Occipital lobe (tissue), 2 donors: ENCODE results near the gene BBX. TPM values are rescaled to one million over a fixed set of nuclear protein-coding genes. Genes with fewer than 3 reads are reported as not detected.
"Not testable (repeated sequence)": the region's sequence is repeated elsewhere in the genome, so short reads cannot be mapped to it uniquely, and the experiment has no call there.

Experiments
- DNase-seq: peaks from one replicate; lab custom pipeline; 2025; lab: John Stamatoyannopoulos, UW
- total RNA-seq: library from RNA; depleted of rRNA; stranded (reverse); fragments of >200 nt; gene quantifications from one replicate; pipeline ENCODE4 v1.2.3, GENCODE V29; 2014

BBX gene
- total RNA-seq, 1 donor from 2014 or later: 33.1 TPM

DNA sequence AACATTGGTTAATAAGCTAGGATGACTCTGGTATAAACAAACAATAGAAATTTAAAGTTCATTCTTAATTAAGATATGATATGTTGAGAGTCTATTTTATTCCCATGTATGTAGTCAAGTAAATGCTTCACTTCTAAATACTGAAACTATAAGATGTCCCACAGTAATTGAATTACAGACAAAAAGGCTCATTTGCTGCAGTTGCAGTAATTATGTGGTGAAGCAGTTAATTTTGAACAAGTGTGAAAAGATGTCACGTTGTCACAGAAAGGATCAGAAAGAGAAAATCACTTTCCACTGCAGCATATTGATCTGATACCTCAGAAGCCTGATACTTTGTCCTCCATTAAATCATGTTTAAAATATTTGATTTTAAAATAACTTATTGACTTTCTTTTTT lies 159.8 kb downstream of the BBX start:
- no peak for DNase-seq

- no peak for DNase-seq
Observed at GRCh38 chr3:107683447-107683846, 160.7 kb downstream of the BBX start.

DNA sequence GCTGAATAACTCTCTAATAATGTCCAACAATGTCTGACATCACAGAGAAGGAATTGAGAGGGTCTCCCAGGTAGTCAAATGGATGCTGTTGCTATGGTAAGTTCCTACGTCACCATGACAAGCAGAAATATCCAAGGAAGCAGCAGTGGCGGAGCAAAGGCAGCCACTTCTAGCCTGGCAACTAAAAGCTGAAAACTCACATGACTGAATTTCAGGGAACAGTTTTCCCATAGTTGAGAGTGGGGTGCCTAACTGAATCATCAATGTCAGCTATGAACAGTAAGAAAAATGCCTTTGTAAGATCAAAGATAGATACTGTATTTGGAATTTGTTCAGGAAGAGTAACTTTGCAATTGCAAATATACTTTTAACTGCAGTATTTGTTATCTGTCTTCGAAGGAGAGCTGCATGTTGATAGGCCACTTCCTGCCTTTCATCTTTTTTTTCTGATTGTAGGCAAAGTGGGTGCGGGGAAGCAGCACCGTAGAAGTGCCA lies 161.7 kb downstream of the BBX start:
- no peak for DNase-seq

- DNase-seq: no peak
Observed at GRCh38 chr3:107685383-107685782, 162.6 kb downstream of the BBX start.

DNA sequence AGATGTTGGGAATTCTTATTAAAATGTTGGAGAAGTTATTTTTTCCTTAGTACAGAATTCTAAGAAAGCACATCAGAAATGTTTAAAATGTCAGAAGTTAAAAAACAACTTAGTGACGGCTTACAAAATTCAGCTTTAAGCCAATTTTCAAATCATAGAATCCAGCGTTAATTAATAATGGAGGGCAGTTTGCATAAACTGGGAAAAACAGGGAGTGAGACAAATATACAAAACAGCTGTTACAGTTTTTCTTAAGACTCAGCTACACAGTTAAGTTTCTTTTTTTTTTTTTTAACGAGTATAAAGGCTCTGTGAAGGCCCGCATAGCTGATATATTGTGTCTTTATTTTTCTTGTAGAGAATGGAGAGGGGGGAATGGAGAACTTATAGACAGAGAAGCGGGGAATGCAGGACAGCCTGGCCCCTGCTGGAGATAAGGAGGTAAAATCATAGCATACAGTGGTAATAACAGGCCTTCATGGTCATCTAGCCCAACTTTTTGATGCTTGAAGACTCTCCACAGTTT lies 164.4 kb downstream of the BBX start:
- no peak for DNase-seq

DNA sequence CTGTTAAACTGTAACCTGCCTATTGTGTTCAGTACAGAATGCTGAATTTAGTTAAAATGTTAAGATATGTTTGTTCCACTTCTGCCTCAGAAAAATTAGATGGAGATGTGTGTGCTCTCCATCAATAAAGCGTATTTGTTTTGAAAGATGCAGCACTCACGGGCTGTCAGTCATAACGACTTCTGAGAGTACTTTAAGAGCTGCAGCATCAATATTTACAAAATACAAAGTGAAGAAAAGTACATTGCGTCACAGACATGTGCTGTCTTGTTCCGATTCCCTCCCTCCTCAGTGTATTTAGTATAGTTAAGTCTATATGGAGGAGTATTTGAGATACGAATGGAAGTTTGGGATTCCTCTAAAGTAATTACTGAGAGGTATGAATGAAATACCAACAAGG lies 166.6 kb downstream of the BBX start:
- DNase-seq: no peak

GRCh38 chr3:107690522-107691138 lies 167.9 kb downstream of the BBX start:
- DNase-seq: no peak

DNA sequence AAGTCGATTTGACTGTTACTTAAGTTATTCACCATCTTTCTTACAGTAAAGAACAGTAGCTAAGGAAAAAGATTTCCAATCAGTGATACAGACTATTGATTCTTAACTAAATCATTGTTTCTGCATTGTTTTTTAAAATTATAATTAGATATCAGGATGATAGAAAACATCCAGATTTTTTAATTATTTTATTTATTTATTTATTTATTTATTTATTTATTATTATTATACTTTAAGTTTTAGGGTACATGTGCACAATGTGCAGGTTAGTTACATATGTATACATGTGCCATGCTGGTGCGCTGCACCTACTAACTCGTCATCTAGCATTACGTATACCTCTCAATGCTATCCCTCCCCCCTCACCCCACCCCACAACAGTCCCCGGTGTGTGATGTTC lies 169.2 kb downstream of the BBX start:
- DNase-seq: not testable (repeated sequence)

DNA sequence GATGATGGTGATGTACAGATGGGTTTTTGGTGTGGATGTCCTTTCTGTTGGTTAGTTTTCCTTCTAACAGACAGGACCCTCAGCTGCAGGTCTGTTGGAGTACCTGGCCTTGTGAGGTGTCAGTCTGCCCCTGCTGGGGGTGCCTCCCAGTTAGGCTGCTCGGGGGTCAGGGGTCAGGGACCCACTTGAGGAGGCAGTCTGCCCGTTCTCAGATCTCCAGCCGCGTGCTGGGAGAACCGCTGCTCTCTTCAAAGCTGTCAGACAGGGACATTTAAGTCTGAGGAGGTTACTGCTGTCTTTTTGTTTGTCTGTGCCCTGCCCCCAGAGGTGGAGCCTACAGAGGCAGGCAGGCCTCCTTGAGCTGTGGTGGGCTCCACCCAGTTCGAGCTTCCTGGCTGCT lies 174.6 kb downstream of the BBX start:
- DNase-seq: not testable (repeated sequence)

DNA sequence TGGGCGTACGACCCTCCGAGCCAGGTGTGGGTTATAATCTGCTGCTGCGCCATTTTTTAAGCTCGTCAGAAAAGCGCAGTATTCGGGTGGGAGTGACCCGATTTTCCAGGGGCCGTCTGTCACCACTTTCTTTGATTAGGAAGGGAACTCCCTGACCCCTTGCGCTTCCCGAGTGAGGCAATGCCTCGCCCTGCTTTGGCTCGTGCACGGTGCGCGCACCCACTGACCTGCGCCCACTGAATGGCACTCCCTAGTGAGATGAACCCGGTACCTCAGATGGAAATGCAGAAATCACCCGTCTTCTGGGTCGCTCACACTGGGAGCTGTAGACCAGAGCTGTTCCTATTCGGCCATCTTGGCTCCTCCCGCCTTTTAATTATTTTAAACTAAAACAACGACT lies 175.1 kb downstream of the BBX start:
- not testable (repeated sequence) for DNase-seq

GRCh38 chr3:107699682-107700081 lies 176.9 kb downstream of the BBX start:
- DNase-seq: no peak

- DNase-seq: no peak
Observed at GRCh38 chr3:107701299-107701698, 178.5 kb downstream of the BBX start.

DNA sequence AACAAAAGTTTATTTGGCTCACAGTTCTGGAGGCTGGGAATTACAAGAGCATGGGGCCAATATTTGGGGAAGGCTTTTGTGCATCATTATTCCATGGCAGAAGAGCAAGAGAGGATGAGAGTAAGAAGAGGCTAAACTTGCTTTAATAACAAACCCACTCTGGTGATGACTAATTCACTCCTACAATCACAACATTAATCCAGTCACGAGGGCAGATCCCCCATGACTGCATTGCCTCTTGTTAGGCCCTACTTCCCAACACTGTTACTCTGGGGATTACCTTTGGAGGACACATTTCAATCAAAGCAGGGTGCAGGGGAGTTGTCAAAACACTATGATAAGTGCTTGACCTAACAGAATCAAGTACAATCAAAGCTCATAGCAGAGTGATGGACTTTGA lies 181.7 kb downstream of the BBX start:
- DNase-seq: no peak

GRCh38 chr3:107705046-107705445 lies 182.3 kb downstream of the BBX start:
- no peak for DNase-seq

GRCh38 chr3:107710851-107711250 lies 188.1 kb downstream of the BBX start:
- DNase-seq: no peak

DNA sequence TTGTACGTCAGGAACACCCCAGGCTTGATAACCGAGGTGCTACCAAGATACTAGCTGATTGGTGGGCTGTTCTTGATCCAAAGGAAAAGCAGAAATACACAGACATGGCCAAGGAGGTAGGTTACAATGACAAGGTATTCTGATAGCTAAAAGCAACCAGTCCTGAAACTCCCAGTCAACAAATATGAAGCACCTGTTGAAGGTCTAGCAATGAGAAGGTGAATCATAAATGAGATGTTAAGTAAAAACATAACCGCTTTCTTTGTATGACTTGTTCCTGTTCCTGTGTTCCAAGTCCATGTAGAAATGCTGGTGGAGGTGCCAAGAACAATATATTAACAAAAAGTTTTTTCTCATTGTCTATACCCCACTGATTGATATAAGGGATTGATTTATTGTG lies 194.0 kb downstream of the BBX start:
- DNase-seq: no peak

DNA sequence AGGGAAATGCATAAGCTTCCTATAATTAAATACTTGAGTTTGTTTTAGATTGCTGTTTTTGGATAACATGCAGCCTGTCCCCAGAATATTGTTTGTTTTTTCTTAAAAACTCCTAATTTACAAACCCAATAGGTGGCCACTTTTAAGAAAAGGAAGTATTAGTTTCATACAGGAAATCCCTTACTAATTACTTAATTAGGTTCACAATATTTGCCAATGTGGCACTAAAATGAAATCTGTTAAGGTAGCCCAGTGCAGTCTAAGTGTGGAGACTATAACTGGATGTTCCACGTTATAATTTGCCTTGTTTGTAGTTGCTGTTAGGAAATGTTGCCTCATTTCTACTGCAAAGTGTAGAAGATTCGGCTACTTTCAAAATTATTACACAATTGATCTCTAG lies 195.8 kb downstream of the BBX start:
- DNase-seq: no peak

GRCh38 chr3:107727102-107727501 lies 204.3 kb downstream of the BBX start:
- DNase-seq: no peak

- no peak for DNase-seq
Observed at GRCh38 chr3:107729686-107730085, 206.9 kb downstream of the BBX start.

DNA sequence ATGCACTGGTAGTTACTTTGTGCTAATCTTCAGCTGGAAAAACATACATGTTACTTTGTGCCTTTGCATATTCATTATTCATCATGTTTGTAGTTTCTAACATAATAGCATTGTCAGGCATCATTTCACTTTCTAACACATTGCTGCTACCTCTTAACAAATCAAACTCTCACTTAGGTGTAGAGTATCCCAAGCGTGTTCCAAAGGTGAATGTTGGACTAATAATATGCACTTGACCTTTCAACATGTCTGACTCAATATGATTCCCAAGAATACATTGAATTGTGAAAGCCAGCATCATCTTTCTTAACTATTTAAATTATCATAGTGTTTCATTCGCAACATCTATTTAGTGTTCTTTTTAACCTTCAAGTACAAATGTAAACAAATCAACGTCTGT lies 211.6 kb downstream of the BBX start:
- no peak for DNase-seq

GRCh38 chr3:107737914-107738313 lies 215.2 kb downstream of the BBX start:
- DNase-seq: no peak

GRCh38 chr3:107738486-107739183 lies 215.9 kb downstream of the BBX start:
- no peak for DNase-seq

- no peak for DNase-seq
Observed at GRCh38 chr3:107739227-107739626, 216.5 kb downstream of the BBX start.
